KOPT-K1 (cell line): ENCODE data around the gene GSTO1.

Experiments used
- H3K27ac ChIP-seq: fragments of 200-600 bp; sonication (generic); 2 replicates; pipeline ENCODE4 v1.5.1; 2016; ENCODE audit warnings: antibody characterized with exemption, mild to moderate bottlenecking, low read depth, low read length; ENCODE audit not compliant: poor library complexity, severe bottlenecking
- H3K36me3 ChIP-seq: fragments of 200-600 bp; sonication (generic); 2 replicates; pipeline ENCODE4 v1.5.1; 2017; ENCODE audit warnings: antibody characterized with exemption, mild to moderate bottlenecking, low read length, moderate library complexity; ENCODE audit not compliant: insufficient read depth
- H3K9me3 ChIP-seq: fragments of 200-600 bp; sonication (generic); 2 replicates; pipeline ENCODE4 v1.5.1; 2017; ENCODE audit warnings: antibody characterized with exemption, low read length, mild to moderate bottlenecking; ENCODE audit not compliant: insufficient read depth, poor library complexity, severe bottlenecking

Gene GSTO1

DNA sequence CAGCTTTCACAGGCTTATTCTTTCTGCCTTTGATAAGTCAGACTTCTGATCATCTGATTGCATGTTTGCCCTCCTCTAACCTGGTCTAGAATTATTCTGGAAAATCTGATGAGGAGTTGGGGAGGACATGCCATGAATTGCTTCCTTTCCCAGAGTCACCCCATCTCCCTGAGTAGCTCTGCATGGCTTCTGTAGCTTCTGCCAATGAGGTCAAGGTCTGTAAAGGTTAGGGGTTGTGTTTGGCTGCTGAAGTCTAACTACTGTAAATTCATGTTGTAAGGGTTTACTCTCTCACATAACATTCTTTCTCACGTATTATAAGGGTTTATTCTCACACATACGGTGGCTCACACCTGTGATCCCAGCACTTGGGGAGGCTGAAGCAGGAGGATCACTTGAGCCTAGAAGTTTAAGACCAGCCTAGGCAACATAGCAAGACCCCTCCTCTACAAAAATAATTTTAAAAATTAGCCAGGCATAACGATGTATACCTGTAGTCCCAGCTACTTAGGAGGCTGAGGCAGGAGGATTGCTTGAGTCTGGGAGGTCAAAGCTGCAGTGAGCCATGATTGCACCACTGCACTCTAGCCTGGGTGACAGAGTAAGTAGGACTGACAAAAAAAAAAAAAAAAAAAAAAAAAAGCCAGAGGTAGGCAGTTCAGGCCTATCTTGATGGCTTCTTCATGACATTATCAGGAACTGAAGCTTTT is 25.0 kb downstream of the GSTO1 start:
- Histone ChIP-seq H3K36me3 (no peaks in the 10 kb centered on the region), H3K9me3 (no peaks in the 10 kb centered on the region), H3K27ac (no peak overlapping the region)

DNA sequence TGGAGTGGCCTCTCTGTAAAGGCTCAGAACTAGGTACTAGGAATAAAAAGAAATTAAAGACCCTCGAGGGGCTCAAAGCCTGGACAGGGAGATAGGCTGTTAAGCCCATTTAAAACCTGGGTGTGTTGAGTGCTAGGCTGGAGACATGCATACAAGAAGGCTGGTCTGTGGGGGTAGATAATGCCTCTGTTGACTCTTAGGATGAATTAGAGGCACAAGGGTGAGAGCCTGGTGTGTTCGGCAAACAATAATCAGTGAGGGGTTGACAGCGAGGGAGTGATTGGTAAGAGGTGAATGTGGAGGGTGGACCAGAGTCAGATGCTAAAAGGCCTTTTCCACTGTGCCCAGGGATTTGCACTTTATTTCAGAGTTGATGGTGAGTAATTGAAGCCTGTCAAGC is 27.0 kb downstream of the GSTO1 start:
- no peak overlapping the region for H3K27ac ChIP-seq
- no peaks in the 10 kb centered on the region for H3K9me3 ChIP-seq
- no peaks in the 10 kb centered on the region for H3K36me3 ChIP-seq

DNA sequence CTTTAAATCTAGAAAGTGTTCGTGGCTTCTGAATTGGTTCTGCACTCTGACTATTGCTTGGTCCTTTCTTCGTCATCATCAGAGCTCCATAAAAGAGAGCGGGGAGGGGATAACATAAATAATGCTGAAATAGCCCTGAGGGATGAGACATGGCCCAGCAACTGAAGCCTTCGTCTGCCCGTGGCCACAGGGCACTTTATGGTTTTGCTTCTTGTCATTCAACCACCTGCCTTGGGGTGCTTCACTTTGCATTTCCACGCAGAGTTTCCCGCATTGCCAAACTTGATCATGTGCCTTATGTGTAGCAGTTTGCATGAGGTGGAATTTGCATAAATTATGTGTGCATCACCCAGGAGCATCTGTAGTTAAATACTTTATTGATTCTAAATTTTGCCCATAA is 30.2 kb downstream of the GSTO1 start:
- H3K36me3 ChIP-seq, result no peaks in the 10 kb centered on the region
- no peaks in the 10 kb centered on the region for H3K9me3 ChIP-seq
- no peak overlapping the region for H3K27ac ChIP-seq

DNA sequence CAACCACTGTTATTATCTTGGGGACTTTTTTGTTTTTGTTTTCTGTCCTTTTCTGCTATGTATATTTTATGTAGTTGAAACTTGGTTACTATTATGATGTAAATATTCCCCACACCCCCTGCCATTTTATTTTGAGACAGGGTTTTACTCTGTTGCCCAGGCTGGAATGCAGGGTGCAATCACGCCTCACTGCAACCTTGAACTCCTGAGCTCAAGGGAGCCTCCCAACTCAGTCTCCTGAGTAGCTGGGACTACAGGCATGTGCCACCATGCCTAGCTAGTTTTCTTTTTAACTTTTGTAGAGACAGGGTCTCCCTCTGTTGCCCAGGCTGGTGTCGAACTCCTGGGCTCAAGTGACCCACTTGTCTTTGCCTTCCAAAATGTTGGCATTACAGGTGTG is 32.2 kb downstream of the GSTO1 start:
- no peaks in the 10 kb centered on the region for H3K9me3 ChIP-seq
- no peaks in the 10 kb centered on the region for H3K36me3 ChIP-seq
- H3K27ac ChIP-seq, result no peak overlapping the region

DNA sequence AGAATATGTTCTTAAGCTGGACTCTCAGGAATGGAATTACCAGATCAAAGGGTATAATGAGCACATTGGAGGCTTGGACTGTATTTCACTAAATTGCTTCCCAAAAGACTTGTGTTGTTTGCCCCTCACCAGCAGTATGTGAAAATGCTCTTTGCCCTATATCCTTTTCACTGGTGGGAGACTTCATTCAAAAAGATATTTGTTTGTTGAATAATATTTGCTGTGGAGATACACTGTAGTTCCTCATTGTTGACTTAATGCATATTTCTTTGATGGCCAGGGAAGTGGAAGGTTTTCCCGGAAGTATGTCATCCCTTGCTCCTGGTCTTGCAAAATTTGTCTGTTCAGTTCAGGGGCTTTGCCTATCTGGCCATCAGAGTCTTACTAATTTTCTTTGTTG is 33.7 kb downstream of the GSTO1 start:
- Histone ChIP-seq H3K36me3 (no peaks in the 10 kb centered on the region), H3K27ac (no peak overlapping the region), H3K9me3 (no peaks in the 10 kb centered on the region)

DNA sequence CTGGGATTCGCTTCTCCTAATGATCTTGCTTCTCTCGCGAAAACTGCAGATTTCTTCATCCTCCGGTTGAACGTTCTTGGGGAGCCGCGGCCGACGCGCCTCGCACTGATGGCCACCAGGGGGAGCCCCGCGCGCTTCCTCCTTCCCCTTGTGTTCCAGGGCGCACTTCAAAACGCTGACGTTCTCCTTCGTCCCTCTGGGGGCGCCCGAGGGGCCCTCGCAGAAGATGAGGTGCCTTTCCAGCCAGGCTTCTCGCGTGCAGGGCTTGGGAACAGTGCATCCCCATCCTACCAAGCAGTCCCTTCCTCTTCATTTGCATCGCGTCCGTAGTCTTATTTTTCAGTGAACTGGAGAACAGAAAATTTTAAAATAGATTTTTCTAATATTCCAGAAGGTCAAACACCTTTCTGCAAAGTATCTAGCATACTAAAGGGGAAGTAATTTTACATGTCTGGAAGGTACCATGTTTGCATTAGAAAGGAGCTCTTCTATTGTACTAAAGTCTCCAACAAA is 36.8 kb downstream of the GSTO1 start:
- Histone ChIP-seq H3K9me3 (no peaks in the 10 kb centered on the region), H3K36me3 (no peaks in the 10 kb centered on the region), H3K27ac (no peak overlapping the region)

DNA sequence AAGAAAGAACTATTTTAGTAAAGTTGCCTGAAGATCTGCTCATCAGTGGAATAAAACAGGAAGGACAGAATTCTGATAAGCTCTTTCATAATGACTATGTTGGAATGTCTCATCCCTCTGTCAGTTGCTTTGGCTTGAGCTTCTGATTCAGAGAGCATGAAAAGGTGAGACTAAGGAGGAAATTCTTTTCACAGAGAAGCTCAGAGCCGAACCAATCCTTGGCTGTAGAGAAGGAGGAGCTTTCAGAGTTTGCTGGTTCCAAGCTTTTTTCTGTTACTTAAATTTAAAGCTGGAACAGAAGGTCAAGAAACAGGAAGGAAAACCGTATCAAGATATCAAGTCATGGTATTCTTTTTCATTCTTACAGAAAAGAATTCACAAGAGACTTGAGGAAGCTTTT is 38.3 kb downstream of the GSTO1 start:
- Histone ChIP-seq H3K9me3 (no peaks in the 10 kb centered on the region), H3K36me3 (no peaks in the 10 kb centered on the region), H3K27ac (no peak overlapping the region)

DNA sequence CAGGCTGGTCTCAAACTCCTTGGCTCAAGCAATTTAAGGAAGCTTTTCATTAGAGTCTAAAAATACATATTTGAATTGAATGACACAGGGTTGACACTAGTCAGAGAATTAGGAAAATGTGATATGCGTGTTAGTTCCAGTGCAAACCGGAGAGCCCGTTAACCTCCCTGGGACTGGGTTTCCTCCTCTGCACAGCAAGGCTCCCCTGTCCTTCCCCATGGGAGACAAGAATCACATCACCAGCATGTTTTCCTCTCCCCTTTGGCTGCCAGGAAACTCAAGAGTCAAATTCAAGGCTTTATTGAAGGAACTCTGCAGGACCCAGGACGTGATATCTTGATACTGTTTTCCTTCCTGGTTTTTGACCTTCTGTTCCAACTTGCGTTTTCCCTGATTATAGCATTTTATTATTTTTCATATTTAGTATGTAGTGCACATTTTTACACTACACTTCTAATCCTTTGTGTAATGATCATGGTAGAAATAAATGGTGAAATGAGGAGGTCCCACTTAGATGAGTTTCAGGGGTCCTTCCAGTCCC is 39.2 kb downstream of the GSTO1 start:
- H3K27ac ChIP-seq, result no peak overlapping the region
- H3K9me3 ChIP-seq, result no peaks in the 10 kb centered on the region
- no peaks in the 10 kb centered on the region for H3K36me3 ChIP-seq

DNA sequence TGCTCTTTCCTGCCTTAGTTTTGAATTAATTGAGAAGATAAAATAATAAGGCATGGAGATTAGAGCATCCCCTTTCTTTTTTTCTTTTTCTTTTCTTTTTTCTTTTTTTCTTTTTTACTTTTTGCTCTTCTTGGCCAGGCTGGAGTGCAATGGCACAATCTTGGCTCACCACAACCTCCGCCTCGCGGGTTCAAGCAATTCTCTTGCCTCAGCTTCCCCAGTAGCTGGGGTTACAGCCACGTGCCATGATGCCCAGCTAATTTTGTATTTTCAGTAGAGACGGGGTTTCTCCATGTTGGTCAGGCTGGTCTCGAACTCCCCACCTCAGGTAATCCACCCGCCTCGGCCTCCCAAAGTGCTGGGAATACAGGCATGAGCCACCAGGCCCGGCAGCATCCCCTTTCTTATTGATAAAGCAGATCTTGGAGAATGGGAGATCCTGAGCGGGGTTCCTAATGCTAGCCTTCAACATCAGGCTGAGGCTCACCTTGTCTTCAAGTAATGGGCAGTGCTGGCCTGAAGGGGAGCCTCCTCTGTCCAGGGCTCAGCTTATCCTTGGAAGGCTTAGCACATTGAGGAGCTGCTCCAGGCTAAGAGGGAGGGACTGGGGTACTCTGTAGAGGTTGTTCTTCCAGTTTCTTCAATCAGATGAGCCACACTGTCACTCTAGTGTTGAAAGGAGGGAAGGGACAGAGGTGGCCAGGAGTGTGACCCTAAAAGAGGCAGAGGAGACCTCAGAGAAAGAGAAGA is 42.2 kb downstream of the GSTO1 start:
- H3K36me3 ChIP-seq, result no peaks in the 10 kb centered on the region
- no peaks in the 10 kb centered on the region for H3K9me3 ChIP-seq
- no peak overlapping the region for H3K27ac ChIP-seq

DNA sequence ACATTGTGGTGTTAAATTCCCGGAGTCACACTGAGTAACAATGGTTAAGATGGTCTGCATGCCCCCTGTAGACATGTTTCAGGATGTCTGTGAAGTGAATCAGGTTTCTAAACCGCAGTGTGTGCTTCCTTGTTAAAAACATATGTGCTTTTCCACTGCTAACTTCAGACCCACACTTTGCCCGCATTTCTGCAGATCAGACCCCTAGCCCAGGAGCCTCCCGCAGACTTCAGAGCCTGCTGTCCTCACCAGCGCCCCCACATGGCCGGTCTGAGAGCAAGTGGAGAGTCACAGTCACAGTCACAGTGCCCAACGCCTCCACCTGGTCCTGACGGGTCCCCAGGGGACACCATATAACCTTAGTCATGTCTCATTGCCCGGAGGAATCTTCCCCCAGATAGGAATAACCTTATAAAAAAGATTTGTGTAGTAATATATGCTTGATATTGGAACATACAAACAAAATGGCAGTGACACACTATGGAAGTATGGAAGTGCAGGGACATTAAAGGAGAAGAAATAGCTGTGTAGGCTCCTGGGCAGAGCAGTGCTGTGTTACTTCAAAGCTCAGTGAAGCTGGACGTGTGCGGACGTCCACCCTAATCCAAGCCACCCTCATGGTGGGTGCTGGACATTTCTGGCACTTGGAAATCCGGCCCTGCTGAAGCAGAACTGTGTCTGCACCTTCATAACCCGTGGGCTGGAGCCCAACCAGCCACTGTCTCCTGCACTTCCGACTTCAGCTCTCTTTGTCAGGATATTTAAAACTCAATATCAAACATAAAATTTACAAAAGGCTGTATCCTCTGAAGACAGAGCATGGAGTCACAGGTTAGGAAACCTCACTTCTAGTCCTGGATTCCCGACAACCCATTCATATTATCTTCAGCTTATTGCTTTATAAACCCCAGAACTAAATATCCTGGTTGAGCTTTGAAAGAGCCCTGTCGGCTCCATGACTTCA is 43.3 kb downstream of the GSTO1 start:
- H3K9me3 ChIP-seq, result peaks cover 2% of the 10 kb centered on the region
- no peak overlapping the region for H3K27ac ChIP-seq
- no peaks in the 10 kb centered on the region for H3K36me3 ChIP-seq

DNA sequence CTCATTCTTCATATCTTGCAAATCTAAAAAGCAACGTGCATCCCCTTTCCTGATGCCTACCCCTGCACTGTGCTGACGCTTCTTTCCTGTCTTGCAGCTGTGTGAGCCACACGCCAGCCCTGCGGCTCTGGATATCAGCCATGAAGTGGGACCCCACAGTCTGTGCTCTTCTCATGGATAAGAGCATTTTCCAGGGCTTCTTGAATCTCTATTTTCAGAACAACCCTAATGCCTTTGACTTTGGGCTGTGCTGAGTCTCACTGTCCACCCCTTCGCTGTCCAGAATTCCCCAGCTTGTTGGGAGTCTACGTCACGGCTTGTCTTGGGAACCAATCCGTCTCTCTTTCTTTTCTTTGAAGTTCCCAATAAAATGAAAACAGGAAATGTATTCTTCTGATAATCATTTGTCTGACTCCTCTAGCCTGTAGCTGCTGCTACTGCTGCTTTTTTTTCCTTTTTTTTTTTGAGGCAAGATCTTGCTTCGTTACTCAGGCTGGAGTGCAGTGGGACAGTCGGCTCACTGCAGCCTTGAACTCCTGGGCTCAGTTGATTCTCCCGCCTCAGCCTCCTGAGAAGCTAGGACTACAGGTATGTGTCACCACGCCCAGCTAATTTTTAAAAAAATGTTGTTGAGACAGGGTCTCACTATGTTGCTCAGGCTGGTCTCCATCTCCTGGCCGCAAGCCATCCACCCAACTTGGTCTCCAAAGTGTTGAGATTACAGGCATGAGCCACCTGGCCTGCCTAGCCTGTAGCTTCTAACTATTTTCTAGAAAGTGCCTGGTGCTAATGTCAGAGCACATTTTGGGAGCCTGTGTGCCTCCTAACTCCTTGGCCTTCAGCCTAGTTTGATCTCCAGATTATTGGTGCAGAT is 44.6 kb downstream of the GSTO1 start:
- Histone ChIP-seq H3K27ac (no peak overlapping the region), H3K9me3 (peaks cover 14% of the 10 kb centered on the region), H3K36me3 (no peaks in the 10 kb centered on the region)

DNA sequence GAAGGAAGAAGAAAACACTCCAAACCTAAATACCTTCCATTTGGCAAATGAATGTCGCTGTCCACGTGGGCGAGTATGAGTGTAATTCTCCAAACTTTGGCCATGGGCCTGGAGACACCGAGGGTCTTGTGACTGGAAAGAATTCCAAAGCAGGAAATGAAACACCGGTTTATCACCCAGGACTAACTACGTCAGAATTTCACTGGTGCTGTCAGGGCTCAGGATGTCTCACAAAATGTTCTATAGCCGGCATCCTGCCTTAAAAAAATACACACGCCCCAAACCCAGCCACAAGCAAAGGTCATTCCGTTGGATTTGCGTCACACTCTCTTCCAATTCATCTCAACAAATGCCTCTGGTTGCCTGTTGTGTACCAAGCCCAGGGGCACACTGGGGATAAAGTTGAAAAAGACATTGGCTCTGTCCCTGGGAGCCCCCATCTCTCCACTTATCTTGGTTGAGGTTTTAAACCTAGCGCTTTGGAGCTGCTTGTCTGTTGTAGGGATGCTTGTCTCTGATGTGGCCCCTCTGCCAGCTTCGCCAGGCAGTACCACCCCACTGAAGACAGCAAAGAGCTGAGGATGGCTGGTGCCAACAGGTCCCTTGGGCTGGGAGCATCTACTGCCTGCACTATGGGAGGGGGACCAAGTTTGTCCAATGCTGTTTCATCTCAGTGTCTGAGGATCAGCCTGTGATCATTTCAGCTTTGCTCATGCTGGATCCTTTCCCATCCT is 45.5 kb downstream of the GSTO1 start:
- no peaks in the 10 kb centered on the region for H3K36me3 ChIP-seq
- H3K9me3 ChIP-seq, result peaks cover 14% of the 10 kb centered on the region
- no peak overlapping the region for H3K27ac ChIP-seq

DNA sequence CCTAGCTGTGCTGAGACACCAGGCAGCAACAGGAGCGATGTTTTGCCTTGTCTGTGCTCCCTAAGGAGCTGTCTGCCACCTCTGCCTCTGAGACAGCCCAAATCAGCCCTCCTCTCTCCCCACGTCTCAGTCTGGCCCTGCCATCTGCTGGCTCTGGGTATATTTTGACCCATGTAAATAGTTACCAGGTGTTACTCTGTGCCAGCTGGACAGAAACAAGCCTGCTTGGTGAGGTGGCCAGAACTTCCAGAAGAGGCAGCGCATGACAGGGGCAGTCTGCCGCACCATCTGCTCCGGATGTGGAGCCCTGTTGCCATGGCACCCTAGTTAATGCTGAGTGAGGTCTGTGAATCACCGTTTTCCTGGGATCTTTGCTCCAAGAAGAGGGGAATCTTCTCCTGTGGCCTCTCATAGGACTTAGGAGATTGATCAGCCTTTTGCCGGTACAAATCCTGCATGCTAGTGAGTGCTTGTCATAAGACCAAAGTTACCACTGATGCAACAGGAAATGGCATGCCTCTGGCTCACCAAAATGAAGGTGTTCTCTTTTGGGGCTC is 46.1 kb downstream of the GSTO1 start:
- Histone ChIP-seq H3K36me3 (no peaks in the 10 kb centered on the region), H3K27ac (no peak overlapping the region), H3K9me3 (peaks cover 14% of the 10 kb centered on the region)
